ENCODE measurements around the gene CENPS. TPM values are rescaled to one million over a fixed set of nuclear protein-coding genes. Genes with fewer than 3 reads are reported as not detected.
A peak's percentile ranks its signal among the peaks of the same experiment; 100 is the strongest.
"Not testable (repeated sequence)": the region's sequence is repeated elsewhere in the genome, so short reads cannot be mapped to it uniquely, and the experiment has no call there.

Gene CENPS
- total RNA-seq, 4 donors from 2014 or later = 6.8 to 94.1 (median 11.8) TPM

GRCh38 chr1:10407201-10407600 lies 23.0 kb upstream of the CENPS start:
- H3K9me3 ChIP-seq = no peaks in the 10 kb centered on the region
- H3K36me3 ChIP-seq = peaks cover 0 to 96% (median 0%) of the 10 kb centered on the region in 3 donors
- no peak overlapping the region for H3K4me3 ChIP-seq
- no peaks in the 10 kb centered on the region for H3K4me1 ChIP-seq
- no peak for DNase-seq
- no peak overlapping the region for H3K27ac ChIP-seq
- H3K27me3 ChIP-seq = no peaks in the 10 kb centered on the region
- no peak for TF ChIP-seq CTCF (IDR thresholded peaks at IDR 0.05)
- TF ChIP-seq POLR2A (IDR thresholded peaks at IDR 0.05) = no peak

GRCh38 chr1:10415211-10415930 lies 14.9 kb upstream of the CENPS start:
- Histone ChIP-seq H3K36me3 (peaks cover 0 to 100% (median 0%) of the 10 kb centered on the region in 3 donors), H3K4me3 (no peak overlapping the region), H3K4me1 (no peaks in the 10 kb centered on the region), H3K9me3 (no peaks in the 10 kb centered on the region), H3K27ac (peak overlapping the region in 2 of 4 donors; percentile 35 to 62), H3K27me3 (no peaks in the 10 kb centered on the region)
- peak in 1 of 3 donors; percentile 48 for DNase-seq
- TF ChIP-seq CTCF (IDR thresholded peaks at IDR 0.05) (no peak), POLR2A (IDR thresholded peaks at IDR 0.05) (no peak)

- not testable (repeated sequence) for H3K4me3 ChIP-seq, H3K27me3 ChIP-seq, H3K9me3 ChIP-seq, DNase-seq, H3K4me1 ChIP-seq, H3K27ac ChIP-seq
- H3K36me3 ChIP-seq = peaks cover 0 to 100% (median 0%) of the 10 kb centered on the region in 3 donors
Observed at GRCh38 chr1:10415967-10416366, 14.3 kb upstream of the CENPS start.

GRCh38 chr1:10418741-10419140 lies 11.5 kb upstream of the CENPS start:
- not testable (repeated sequence) for DNase-seq, H3K9me3 ChIP-seq, H3K27me3 ChIP-seq, H3K27ac ChIP-seq, H3K4me1 ChIP-seq, H3K4me3 ChIP-seq
- H3K36me3 ChIP-seq = peaks cover 0 to 77% (median 0%) of the 10 kb centered on the region in 3 donors

GRCh38 chr1:10419351-10419750 lies 10.9 kb upstream of the CENPS start:
- peaks cover 0 to 71% (median 0%) of the 10 kb centered on the region in 3 donors for H3K36me3 ChIP-seq

GRCh38 chr1:10421637-10422036 lies 8.6 kb upstream of the CENPS start:
- no peak overlapping the region for H3K27ac ChIP-seq
- no peak overlapping the region for H3K4me3 ChIP-seq
- DNase-seq = no peak
- no peak for TF ChIP-seq CTCF (IDR thresholded peaks at IDR 0.05)
- no peak for TF ChIP-seq POLR2A (IDR thresholded peaks at IDR 0.05)
- H3K4me1 ChIP-seq = no peaks in the 10 kb centered on the region
- H3K36me3 ChIP-seq = peaks cover 0 to 48% (median 0%) of the 10 kb centered on the region in 3 donors
- H3K27me3 ChIP-seq = no peaks in the 10 kb centered on the region
- no peaks in the 10 kb centered on the region for H3K9me3 ChIP-seq

More at GRCh38 chr1:10419351-10419750, 10.9 kb upstream of the CENPS start:
- DNase-seq = no peak
- Histone ChIP-seq H3K27ac (no peak overlapping the region), H3K9me3 (no peaks in the 10 kb centered on the region), H3K27me3 (no peaks in the 10 kb centered on the region), H3K4me1 (no peaks in the 10 kb centered on the region), H3K4me3 (no peak overlapping the region)
- TF ChIP-seq CTCF (IDR thresholded peaks at IDR 0.05) = no peak
- TF ChIP-seq POLR2A (IDR thresholded peaks at IDR 0.05) = no peak

Measured in Peyer's patch (tissue), 4 donors.